Fibroblast of villous mesenchyme (primary cell): ENCODE data around the gene PITX2. TPM values are rescaled to one million over a fixed set of nuclear protein-coding genes. Genes with fewer than 3 reads are reported as not detected.
A peak's percentile ranks its signal among the peaks of the same experiment; 100 is the strongest.

ENCODE experiments used
- DNase-seq: peaks from one replicate; pipeline ENCODE4 v3.0.0-alpha.2; 2010; ENCODE audit warnings: low read depth
- H3K4me3 ChIP-seq: 2 replicates; pipeline ENCODE4 v1.5.1; 2011; ENCODE audit warnings: low read depth, mild to moderate bottlenecking, low read length
- total RNA-seq: library from RNA; depleted of rRNA; stranded (reverse); fragments of >200 nt; gene quantifications from 2 replicates; pipeline ENCODE4 v1.2.3, GENCODE V29; 2012
- TF ChIP-seq, protein P1 (sequence below): IDR thresholded peaks from 2 replicates; pipeline ENCODE4 v1.5.1; 2012; ENCODE audit warnings: low read depth, mild to moderate bottlenecking, low read length; ENCODE audit not compliant: insufficient read depth

PITX2 gene
- total RNA-seq, 1 donor = 7.8 TPM

DNA sequence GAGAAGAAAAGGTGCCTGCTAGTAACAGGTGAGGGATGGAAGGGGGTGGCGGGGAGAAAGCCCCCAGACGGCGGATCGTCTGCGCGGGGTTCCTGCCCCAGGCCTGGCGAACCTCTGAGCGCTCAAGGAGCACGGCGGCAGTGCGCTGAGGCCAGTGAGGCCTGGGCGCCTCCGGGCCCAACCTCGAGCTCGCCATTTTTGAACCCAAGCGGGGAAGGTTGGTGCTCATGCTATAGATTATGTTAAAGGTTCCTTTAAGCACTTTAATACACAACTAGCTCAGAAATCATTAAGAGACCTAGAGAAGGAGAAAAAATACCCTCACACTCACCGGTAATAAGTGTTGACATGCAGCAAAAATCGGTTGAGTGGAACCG, 7.9 kb downstream of the PITX2 start:
- peak; percentile 58 for DNase-seq
- TF ChIP-seq, protein P1, sequence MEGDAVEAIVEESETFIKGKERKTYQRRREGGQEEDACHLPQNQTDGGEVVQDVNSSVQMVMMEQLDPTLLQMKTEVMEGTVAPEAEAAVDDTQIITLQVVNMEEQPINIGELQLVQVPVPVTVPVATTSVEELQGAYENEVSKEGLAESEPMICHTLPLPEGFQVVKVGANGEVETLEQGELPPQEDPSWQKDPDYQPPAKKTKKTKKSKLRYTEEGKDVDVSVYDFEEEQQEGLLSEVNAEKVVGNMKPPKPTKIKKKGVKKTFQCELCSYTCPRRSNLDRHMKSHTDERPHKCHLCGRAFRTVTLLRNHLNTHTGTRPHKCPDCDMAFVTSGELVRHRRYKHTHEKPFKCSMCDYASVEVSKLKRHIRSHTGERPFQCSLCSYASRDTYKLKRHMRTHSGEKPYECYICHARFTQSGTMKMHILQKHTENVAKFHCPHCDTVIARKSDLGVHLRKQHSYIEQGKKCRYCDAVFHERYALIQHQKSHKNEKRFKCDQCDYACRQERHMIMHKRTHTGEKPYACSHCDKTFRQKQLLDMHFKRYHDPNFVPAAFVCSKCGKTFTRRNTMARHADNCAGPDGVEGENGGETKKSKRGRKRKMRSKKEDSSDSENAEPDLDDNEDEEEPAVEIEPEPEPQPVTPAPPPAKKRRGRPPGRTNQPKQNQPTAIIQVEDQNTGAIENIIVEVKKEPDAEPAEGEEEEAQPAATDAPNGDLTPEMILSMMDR = no peak
- H3K4me3 ChIP-seq = peak overlapping the region; percentile 40

DNA sequence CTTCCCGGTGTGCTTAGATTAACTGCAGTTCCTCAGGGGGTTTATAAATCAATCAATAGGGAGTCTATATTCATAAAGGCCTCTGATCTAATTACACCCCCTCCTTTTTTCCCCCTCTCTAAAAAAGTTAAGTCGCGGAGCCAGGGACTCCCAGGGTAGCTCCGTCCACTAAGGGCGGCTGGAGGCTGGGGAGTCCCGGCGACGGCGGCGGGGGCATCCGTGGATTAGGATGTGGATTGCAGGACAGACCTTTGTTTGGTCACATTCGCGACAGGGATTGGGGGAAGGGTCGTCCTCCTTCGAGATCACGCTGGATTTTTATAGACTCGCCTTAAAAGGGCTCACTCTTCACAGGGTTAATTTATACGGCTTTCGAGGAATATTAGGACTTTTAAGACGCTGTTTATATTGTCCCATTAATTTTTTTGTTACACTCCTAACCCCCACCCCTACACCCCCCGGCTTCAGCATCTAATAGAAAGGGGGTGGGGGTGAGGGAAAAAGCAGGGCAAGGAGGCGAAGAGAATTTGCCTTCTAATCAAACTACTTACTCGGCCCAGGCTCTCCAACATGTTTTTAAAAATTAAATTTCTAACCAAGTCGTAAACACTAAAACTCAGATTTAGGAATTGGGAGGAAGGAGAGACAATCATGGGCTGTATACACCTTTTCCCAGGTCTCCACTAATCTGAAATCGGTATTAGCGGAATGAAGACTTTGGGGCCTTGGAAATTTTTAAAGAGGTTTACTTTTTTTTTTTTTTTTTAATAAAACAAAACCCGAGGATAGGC, 8.5 kb downstream of the PITX2 start:
- TF ChIP-seq, protein P1 = no peak
- H3K4me3 ChIP-seq = peak overlapping the region; percentile 40
- DNase-seq = peak; percentile 30

DNA sequence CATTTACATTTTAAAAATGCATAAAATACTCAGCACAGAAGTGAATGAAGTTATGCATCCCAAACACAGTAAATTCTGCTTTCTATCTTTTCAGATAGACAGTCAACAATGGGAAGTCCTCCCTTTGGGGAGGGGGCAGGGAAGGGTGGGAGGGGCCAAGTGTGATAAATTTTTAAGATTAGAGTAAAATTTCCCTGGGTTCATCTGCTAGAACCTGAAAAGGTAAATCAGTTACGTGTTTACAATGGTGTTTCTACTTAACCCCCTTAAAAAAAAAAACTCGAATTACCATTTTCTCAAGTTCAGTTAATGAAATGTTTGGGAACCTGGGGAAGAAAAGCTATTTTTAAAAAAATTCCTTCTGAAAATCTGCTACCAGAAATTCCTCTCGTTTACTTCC, 9.1 kb downstream of the PITX2 start:
- TF ChIP-seq, protein P1 = no peak
- DNase-seq = no peak
- H3K4me3 ChIP-seq = peak overlapping the region; percentile 40

DNA sequence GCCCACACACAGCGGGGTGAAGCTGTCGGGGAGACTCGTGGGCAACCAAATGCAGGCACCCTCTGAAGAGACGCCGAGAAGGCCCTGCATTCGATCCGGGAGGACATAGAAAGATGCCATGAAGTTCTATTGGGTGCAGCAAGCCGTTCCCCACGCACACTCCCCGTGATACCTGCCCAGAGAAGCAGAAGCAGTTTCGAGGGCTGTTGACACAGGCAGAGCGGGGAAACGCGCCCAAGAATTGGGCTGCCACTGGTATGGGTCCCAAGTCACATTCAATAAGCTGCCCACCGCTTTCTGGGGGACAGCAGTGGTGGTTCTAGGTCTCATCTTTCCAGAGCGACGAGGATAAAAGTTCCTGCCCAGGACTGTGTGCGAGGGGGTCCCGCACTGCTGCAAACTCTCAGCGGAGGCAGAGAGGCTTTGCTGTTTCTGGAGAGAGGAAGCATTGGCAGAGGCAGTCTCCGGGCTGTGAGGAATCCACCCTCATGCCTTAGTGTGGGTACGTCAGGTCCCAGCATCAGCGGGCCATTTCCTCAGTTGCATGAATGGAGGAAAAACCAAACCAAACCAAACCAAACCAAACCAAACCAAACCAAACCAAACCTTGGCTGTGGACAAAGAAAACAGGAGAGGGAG, 10.1 kb downstream of the PITX2 start:
- H3K4me3 ChIP-seq = no peak overlapping the region
- TF ChIP-seq, protein P1 = no peak
- DNase-seq = peak; percentile 51

DNA sequence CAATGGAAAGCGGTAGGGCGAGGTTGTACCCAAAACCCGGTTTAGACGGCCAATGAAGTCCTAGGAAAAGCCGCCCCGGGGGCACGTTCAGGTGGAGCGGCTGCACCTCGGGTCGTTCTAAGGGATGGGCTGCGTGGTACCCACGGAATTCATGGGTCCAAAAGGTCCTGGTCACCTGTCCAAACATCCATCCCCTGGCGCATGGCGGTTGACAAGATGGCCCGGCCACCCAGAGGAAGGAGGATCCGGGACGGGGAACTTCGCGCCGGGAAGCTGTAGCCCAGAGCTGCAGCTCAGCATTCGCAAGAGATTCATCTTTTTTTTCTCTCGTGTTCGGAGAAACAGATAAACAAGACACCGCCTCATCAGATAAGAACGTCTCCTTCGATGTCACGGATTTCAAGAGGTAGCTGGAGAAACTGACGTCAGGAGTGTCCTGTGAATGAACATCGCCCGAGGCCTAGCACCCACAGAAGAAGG, 10.9 kb downstream of the PITX2 start:
- peak; percentile 78 for DNase-seq
- TF ChIP-seq, protein P1 = no peak

DNA sequence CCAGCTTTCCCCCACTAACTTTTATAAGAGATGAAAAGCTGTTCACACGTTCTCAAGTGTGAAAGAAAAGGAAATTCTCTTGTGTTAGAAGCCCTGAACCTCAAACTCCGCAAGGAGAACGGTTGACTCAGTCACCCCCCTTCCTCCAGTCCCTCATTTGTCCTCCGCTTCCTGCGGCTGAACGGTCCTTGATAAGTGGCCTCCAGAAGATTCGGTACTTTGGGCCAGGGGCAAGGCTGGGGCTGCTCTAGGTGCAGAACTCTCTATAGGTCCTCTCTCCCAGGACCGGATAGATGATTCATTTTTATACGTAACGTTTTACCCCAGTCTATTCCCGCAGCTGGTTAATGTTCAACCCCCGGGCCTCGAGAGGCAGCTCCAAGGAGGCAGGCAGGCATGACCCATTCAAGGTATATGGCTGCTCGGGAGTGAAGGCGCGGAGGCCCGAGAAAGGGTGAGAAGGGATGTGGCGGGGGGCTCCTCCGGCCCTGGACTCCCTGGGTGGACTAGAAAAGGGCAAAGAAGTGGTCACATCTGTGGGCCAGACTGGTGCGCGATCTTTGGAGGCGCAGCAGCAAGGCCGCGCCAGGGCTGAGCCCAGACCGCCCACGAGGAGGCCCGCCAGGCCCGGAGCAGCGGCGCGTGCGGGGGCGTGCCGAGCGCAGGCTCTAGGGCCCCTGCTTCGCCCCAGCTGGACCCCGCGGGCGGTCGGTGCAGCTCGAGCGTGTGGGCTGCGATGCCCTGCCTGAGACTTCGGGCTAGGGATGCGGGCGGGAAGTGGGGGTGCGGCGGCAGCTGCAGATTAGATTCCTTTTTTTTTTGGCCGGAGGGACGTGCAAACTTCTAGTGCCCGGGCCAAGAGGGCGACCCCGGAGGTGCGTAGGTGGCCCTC, 11.7 kb downstream of the PITX2 start:
- DNase-seq = peak; percentile 57
- H3K4me3 ChIP-seq = no peak overlapping the region
- TF ChIP-seq, protein P1 = no peak

More for the DNA sequence above, 10.9 kb downstream of the PITX2 start:
- H3K4me3 ChIP-seq = no peak overlapping the region
